GM19238 (cell line): ENCODE results near the gene SIM2.
"Not testable (repeated sequence)": the region's sequence is repeated elsewhere in the genome, so short reads cannot be mapped to it uniquely, and the experiment has no call there.

ENCODE experiments used
- DNase-seq: peaks from one replicate; pipeline ENCODE4 v3.0.0; 2011; ENCODE audit warnings: low spot score; ENCODE audit not compliant: insufficient read length

Gene SIM2, protein sequence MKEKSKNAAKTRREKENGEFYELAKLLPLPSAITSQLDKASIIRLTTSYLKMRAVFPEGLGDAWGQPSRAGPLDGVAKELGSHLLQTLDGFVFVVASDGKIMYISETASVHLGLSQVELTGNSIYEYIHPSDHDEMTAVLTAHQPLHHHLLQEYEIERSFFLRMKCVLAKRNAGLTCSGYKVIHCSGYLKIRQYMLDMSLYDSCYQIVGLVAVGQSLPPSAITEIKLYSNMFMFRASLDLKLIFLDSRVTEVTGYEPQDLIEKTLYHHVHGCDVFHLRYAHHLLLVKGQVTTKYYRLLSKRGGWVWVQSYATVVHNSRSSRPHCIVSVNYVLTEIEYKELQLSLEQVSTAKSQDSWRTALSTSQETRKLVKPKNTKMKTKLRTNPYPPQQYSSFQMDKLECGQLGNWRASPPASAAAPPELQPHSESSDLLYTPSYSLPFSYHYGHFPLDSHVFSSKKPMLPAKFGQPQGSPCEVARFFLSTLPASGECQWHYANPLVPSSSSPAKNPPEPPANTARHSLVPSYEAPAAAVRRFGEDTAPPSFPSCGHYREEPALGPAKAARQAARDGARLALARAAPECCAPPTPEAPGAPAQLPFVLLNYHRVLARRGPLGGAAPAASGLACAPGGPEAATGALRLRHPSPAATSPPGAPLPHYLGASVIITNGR

DNA sequence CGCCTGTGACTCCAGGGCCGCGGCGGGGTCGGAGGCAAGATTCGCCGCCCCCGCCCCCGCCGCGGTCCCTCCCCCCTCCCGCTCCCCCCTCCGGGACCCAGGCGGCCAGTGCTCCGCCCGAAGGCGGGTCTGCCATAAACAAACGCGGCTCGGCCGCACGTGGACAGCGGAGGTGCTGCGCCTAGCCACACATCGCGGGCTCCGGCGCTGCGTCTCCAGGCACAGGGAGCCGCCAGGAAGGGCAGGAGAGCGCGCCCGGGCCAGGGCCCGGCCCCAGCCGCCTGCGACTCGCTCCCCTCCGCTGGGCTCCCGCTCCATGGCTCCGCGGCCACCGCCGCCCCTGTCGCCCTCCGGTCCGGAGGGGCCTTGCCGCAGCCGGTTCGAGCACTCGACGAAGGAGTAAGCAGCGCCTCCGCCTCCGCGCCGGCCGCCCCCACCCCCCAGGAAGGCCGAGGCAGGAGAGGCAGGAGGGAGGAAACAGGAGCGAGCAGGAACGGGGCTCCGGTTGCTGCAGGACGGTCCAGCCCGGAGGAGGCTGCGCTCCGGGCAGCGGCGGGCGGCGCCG is at the start of gene SIM2:
Gene SIM2, plus strand, starts transcription at position 135 of the 565 bp plus-strand sequence. CDS start 632 bp downstream, outside the sequence.
- DNase-seq, result no peak

DNA sequence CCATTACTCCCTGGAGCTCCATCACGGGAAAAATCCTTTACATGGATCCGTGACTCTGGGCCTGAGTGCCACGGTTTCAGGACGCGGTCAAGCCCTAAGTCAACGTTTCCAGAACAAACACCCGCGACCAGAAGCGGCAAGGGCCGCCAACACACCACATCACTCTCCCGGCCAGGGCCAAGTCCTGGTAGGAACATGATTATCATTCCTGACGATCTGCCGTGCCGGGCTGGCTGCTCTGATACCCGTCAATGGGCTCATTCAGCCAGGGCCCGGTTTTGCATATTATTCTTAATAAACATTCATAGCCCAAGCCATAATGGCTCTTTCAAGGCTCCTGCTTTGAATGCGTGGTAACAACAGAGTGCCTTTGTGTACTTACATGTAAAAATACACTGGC is 44.6 kb upstream of the SIM2 start:
- no peak for DNase-seq

DNA sequence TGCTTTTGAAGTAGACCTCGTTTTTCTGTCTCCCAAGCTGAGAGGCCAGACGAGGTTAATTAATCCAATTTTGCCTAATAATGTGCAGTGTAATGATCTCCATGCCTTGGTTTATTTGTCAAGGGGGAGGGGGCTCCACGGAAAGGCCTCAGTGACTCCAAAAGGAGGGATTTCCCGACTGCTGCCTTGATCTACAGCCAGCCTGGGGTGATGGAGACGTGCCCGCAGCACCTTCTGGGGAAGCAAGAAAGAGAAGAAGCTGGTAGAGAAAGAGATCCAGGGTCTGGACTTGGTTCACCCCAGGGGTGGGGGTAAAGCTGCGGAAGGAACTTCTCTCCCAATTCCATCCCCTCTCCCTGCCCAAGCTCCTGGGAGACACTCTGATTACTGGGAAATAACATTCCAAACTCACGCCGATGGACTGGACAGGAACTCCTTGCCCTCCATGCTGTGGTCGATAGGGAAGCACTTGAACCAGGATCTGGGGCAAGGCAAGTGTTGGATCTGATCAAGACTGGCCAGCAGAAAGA is 44.1 kb upstream of the SIM2 start:
- DNase-seq, result no peak

DNA sequence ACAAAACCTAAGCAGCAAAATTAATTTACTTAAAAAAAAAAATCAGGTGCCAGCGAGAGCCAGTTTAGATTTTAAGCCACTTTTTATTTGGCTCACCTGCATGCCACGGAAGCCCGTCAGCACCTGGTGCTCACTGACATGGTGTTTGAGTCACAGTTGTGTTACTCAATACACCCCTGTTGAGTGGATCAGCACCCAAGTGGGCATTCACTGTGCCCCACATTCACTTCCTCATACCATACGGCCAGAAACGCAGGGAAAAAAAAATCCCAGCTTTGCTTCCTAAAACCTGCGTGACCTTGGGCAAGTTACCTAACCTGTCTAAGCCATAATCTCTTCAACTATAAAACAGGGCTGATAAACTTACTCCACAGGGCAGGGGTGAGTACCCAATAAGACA is 42.8 kb upstream of the SIM2 start:
- no peak for DNase-seq

DNA sequence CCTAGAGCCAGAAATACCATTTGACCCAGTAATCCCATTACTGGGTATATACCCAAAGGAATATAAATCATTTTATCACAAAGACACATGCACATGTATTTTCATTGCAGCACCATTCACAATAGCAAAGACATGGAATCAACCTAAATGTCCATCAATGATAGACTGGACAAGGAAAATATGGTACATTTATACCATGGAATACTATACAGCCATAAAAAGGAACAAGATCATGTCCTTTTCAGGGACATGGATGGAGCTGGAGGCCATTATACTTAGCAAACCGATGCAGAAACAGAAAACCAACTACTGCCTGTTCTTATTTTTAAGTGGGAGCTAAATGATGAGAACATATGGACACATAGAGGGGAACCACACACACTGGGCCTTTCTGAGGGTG is 41.6 kb upstream of the SIM2 start:
- not testable (repeated sequence) for DNase-seq

DNA sequence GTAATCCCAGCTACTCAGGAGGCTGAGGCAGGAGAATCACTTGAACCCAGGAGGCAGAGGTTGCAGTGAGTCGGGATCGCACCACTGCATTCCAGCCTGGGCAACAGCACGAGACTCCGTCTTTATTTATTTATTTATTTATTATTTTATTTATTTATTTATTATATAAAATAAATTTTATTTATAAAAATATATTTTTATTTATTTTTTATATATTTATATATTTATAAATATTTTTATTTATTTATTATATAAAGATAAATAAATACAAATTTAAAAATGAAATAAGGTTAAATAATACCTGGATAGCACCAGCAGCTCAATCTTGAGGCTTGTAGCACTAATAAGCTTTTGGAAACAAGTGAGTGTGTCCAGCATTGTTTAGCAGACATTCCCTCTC is 40.9 kb upstream of the SIM2 start:
- DNase-seq, result no peak

DNA sequence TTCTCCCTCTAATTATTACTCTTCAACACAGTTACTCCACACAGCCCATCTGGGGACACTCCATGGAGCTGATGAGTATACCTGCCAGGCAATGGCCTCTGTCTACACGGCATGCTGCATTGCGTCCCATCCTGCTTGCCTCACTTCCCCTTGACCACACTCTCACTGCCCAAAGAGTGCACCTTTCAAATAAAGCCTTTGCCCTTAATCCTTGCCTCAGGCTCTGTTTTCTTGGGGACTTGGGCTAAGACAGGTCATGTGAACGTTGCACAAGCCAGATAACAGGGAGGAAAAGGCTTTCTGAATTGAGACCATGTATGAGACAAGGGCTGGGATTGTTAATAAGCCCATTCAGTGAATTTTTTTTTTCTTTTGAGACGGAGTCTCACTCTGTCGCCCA is 40.0 kb upstream of the SIM2 start:
- DNase-seq, result no peak

DNA sequence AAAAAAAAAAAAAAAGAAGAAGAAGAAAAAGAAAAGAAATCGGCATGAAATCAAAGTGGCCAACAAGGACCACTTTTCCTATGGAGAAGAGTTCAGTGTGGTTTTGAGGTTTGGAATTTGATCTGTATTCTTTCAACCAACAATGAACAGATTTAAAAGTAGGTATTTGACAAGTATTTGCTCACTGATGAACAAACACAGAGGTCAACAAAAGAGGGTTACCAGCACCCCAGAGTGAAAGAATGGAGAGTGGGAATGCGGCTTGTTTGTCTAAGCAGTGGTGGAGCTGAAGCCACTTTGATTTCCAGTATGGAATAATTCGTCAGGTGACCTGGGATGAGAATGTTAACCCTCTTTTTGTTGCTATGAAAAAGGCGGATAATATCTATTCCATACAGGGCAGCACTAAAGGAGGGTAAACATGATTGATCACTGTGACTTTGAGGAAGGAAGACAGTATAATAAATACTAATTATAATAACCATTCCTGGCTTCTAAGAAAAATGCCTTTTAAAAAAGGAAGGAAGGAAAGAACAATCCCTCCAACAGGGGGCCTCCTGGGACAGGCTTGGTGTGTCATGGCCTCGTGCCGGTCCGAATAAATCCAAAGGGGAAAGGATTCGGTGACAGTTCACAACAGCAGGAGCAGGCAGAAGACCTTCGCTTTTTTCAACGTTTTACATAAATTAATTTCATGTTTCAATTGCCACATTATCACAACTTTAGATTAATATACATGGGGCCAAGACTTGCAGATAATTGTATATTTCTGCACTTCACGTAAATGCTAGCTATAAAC is 37.2 kb upstream of the SIM2 start:
- no peak for DNase-seq

DNA sequence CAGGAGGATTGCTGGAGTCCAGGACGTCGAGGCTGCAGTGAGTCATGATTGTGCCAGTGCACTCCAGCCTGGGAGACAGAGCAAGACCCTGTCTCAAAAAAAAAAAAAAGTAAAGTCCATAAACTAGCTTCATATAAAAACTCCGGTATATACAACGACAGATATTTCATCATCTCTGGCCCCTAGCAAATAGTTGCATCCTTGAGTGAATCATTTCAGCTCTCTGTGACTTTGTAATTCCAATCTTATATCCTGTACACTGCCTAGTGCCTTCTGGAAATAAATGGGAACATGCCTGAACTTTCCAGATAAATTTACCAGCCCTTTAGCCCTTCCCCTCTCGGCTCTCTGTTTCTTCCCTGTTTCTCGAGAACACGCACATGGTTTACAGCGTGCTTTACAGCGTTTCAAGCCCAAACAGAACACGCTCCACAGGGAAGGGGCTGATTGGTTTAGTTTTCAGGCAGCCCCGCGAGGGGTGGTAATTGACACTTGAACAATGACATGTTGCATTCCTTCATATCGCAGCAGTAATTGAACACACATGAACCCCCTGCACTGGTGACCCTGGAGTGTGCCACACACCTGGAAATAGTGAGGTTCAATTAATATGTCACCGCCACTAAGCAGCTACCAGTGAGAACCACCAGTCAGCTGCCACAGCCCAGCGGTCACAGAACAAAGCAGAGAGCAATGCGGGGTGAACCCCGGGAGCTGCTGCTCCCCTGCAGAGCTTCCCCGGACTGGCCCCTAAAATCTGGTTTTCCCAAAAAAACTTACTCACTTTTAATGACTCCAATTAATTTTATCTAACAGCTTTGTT is 35.7 kb upstream of the SIM2 start:
- DNase-seq, result no peak

DNA sequence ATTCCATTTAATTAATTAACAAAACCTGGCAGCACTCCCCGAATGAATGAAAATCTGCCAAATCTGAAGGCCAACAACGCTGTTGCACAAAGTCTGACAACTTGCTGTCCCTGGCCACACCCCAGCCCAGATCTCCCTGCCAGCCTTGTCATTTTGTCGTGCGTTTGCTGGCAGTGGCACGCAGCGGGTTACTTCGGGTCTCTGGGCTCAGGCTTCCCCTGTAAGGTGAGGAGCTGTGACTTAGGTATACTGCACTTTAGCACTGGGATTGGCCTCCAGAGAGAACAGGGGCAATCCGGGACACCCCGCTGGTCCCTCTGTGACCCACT is 34.3 kb upstream of the SIM2 start:
- DNase-seq, result no peak

DNA sequence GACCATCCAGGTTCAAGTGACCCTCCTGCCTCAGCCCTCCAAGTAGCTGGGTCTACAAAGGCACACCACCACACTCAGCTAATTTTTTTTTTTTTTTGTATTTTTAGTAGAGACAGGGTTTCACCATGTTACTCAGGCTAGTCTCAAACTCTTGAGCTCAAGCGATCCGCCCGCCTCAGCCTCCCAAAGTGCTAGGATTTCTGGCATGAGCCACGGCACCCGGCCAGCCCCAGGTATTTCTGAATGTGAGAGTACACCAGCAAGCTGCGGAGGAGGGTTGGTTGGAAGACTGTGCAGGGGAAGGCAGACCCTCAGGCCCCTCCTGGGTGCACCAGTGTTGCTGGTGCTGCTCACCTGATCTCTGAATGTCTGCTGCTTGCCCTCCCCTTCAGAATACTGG is 33.1 kb upstream of the SIM2 start:
- no peak for DNase-seq

DNA sequence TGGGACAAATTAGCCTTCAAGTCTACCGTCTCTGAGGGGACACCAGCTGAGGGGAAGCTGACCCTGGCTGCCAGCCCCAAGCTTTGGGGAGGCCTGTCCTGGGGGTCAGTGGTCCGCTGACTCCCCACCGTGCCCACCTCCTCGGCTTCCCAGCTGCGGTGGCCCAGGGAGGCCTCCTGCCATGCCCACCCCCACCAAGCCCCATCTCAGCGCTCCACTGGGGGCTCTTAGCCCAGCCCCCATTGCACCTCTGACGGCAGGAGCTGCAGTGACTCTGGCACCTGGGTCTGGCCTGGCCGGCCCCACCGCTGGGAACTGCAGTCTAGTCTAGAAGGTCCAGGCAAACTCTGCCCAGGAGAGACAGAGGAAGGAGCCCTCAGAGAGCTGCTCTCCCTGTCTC is 30.2 kb upstream of the SIM2 start:
- DNase-seq, result no peak

DNA sequence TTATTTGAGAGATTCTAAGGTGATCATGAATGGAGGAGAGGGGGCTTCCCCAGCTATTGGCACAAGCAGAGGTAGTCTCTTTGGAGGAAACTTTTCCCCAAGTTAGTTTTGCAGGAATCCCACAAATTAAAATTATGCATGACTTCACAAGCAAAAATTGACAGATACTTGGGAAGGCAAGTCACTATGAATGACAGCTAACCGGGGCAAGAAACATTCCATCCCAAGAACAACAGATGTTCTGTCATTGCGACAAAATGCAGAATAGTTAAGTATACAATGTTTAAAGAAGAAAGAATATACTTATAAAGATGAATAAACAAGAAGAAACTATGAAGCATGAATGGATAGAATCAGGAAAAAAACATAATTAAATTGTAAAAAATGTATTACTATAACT is 27.1 kb upstream of the SIM2 start:
- DNase-seq, result no peak

DNA sequence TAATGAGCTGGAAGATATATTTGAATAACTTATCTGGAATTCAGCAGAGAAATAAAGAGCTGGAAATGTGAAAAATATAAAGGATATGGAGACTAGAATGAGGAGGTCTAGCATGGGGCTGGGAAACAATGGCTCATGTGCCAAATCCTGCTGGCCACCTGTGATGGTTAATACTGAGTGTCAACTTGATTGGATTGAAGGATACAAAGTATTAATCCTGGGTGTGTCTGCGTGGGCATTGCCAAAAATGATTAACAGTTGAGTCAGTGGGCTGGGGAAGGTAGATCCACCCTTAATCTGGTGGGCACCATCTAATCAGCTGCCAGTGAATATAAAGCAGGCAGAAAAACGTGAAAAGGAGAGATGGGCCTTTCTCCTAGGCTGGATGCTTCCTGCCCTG is 26.6 kb upstream of the SIM2 start:
- not testable (repeated sequence) for DNase-seq

DNA sequence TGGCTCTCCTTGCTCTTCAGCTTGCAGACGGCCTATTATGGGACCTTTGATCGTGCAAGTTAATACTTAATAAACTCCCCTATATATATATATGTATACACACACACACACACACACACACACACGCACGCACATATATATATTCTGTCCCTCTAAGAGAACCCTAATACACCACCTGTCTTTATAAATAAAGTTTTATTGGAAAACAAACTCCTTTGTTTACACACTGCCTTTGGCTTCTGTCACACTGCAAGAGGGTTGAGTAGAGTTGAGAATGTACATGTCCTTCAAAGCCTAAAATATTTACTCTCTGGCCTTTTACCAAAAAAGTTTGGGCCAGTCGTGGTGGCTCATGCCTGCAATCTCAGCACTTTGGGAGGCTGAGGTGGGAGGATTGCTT is 26.2 kb upstream of the SIM2 start:
- DNase-seq, result no peak

DNA sequence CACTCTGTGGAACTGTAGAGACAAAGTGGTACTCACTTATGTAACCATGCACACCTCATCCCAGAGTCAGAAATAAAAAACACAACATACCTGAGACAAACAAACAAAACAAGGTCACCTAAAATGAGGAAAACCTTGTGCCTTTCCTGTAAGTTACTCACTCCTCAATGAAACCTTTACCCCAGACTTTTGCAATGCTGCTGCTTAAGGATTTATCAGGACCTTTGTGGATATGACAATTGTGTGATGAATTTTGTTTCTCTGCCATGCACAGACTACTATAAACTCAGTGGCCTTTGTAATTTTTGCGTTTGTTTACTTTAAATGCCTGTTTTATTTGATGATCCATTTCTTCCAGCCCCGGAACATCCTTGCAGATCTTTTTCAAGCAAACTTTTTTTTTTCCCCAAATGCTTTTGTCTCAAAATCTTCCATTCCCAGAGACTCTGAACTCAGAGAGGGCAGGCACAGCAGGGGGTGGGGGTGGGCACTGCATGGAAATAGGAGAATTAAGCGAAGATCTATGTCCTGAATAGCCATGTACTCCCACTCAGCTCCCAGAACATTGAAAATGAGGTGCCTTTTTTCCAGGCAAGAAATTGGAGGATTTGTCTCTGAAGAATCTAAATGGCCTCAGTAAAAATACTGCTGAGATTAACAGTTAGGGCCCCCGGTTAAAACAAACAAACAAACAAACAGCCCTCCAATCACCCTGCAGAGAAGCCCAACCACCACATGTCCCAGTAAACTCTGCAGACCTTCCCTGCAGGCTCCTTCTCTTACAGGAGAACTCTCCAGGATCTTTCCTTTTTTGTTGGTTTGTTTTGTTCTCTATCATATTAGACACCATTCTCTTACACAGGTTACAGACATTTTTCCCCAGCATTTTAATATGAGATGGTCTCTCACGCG is 22.6 kb upstream of the SIM2 start:
- no peak for DNase-seq

DNA sequence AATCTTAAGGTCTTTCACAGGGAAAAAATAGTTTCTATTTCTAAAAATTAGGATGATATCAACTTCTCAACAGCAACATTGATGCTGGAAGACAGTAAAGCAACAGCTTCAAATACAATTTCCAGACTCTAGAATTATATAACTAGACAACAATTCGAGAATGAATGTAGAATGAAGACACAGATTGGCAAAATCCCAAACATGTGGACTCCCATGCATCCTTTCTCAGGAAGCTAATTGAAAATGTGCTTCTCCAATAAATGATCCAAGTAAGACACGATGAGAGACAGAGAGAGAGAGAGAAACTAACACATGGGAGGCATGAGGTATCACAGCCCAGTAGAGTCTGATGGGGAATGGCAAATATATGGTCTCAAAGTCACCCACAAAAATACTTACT is 21.5 kb upstream of the SIM2 start:
- no peak for DNase-seq

DNA sequence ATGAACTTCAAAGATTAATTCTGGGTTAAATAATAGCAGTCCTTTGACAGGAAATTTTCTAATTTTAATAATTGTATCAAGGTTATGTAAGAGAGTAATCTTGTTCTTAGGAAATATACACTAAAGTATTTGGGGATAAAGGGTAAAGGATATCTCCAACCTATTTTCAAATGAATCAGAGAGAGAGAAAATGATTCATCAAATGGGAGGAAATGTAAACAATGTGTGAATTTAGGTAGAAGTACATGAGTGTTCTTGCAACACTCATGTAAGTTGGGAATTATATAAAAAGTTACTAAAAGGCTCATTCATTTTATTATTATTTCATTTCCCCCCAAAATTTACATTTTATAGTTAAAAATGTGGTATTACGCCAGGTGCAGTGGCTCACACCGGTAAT is 20.4 kb upstream of the SIM2 start:
- DNase-seq, result no peak

DNA sequence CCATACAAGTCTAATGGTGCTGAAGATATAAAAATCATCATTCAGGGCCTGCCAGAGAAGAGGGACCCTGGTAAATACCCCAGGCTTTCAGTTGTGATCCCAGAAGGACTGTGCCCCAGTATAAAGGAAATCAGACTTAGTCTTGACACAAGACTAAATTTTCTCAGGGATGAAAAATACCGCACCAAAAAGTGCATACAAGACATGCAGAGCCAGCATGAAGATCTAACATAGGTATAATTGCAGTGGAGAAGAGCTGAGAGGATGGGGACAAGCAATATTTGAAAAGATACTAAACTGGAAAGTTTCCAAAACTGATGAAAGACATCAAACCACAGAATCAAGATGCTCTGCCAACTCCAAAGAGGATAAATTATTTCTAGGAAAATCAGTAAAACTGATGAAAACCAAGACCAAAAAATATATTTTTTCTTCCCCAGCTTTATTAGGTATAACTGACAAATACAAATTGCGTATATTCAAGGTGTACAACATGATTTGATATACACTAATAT is 17.7 kb upstream of the SIM2 start:
- DNase-seq, result no peak
